ENCODE results near the gene EN1.

Gene EN1

GRCh38 chr2:118874324-118874723 is 26.9 kb upstream of the EN1 start:
- Histone ChIP-seq H3K27ac (ENCODE audit: low read depth, low read length) (no peak overlapping the region), H3K9ac (ENCODE audit: low read length in 5 of 5) (no peak overlapping the region), H3K4me3 (ENCODE audit: low read depth in 1 of 5, low read length in 5 of 5) (no peak overlapping the region), H3K36me3 (ENCODE audit: control insufficient read depth in 5 of 5, insufficient read depth in 5 of 5, low read length in 5 of 5) (no peaks in the 10 kb centered on the region), H3K9me3 (ENCODE audit: control insufficient read depth in 5 of 5, low read length in 5 of 5) (no peaks in the 10 kb centered on the region), H3K27me3 (ENCODE audit: control insufficient read depth in 5 of 5, insufficient read depth in 4 of 5, low read length in 5 of 5) (peaks cover 3 to 18% (median 11%) of the 10 kb centered on the region in 5 donors), H3K4me1 (ENCODE audit: control insufficient read depth in 5 of 5, insufficient read depth in 5 of 5, low read length in 5 of 5) (no peaks in the 10 kb centered on the region)

- Histone ChIP-seq H3K36me3 (ENCODE audit: control insufficient read depth in 5 of 5, insufficient read depth in 5 of 5, low read length in 5 of 5) (no peaks in the 10 kb centered on the region), H3K4me3 (ENCODE audit: low read depth in 1 of 5, low read length in 5 of 5) (no peak overlapping the region), H3K4me1 (ENCODE audit: control insufficient read depth in 5 of 5, insufficient read depth in 5 of 5, low read length in 5 of 5) (no peaks in the 10 kb centered on the region), H3K27me3 (ENCODE audit: control insufficient read depth in 5 of 5, insufficient read depth in 4 of 5, low read length in 5 of 5) (peaks cover 5 to 19% (median 9%) of the 10 kb centered on the region in 5 donors), H3K9me3 (ENCODE audit: control insufficient read depth in 5 of 5, low read length in 5 of 5) (no peaks in the 10 kb centered on the region), H3K27ac (ENCODE audit: low read depth, low read length) (no peak overlapping the region), H3K9ac (ENCODE audit: low read length in 5 of 5) (no peak overlapping the region)
Measured at GRCh38 chr2:118865106-118865505, 17.7 kb upstream of the EN1 start.

- Histone ChIP-seq H3K27ac (ENCODE audit: low read depth, low read length) (no peak overlapping the region), H3K4me1 (ENCODE audit: control insufficient read depth in 5 of 5, insufficient read depth in 5 of 5, low read length in 5 of 5) (no peaks in the 10 kb centered on the region), H3K9ac (ENCODE audit: low read length in 5 of 5) (no peak overlapping the region), H3K4me3 (ENCODE audit: low read depth in 1 of 5, low read length in 5 of 5) (no peak overlapping the region), H3K27me3 (ENCODE audit: control insufficient read depth in 5 of 5, insufficient read depth in 4 of 5, low read length in 5 of 5) (peaks cover 11 to 28% (median 14%) of the 10 kb centered on the region in 5 donors), H3K9me3 (ENCODE audit: control insufficient read depth in 5 of 5, low read length in 5 of 5) (no peaks in the 10 kb centered on the region), H3K36me3 (ENCODE audit: control insufficient read depth in 5 of 5, insufficient read depth in 5 of 5, low read length in 5 of 5) (no peaks in the 10 kb centered on the region)
Measured at GRCh38 chr2:118864207-118864606, 16.8 kb upstream of the EN1 start.

GRCh38 chr2:118861731-118862130 is 14.3 kb upstream of the EN1 start:
- Histone ChIP-seq H3K4me1 (ENCODE audit: control insufficient read depth in 5 of 5, insufficient read depth in 5 of 5, low read length in 5 of 5) (peaks cover 0 to 12% (median 8%) of the 10 kb centered on the region in 5 donors), H3K27ac (ENCODE audit: low read depth, low read length) (no peak overlapping the region), H3K36me3 (ENCODE audit: control insufficient read depth in 5 of 5, insufficient read depth in 5 of 5, low read length in 5 of 5) (no peaks in the 10 kb centered on the region), H3K27me3 (ENCODE audit: control insufficient read depth in 5 of 5, insufficient read depth in 4 of 5, low read length in 5 of 5) (peaks cover 33 to 52% (median 39%) of the 10 kb centered on the region in 5 donors), H3K9ac (ENCODE audit: low read length in 5 of 5) (no peak overlapping the region), H3K9me3 (ENCODE audit: control insufficient read depth in 5 of 5, low read length in 5 of 5) (no peaks in the 10 kb centered on the region), H3K4me3 (ENCODE audit: low read depth in 1 of 5, low read length in 5 of 5) (no peak overlapping the region)

GRCh38 chr2:118861242-118861641 is 13.8 kb upstream of the EN1 start:
- Histone ChIP-seq H3K4me3 (ENCODE audit: low read depth in 1 of 5, low read length in 5 of 5) (no peak overlapping the region), H3K9me3 (ENCODE audit: control insufficient read depth in 5 of 5, low read length in 5 of 5) (no peaks in the 10 kb centered on the region), H3K4me1 (ENCODE audit: control insufficient read depth in 5 of 5, insufficient read depth in 5 of 5, low read length in 5 of 5) (peaks cover 0 to 14% (median 11%) of the 10 kb centered on the region in 5 donors), H3K27me3 (ENCODE audit: control insufficient read depth in 5 of 5, insufficient read depth in 4 of 5, low read length in 5 of 5) (peaks cover 38 to 57% (median 43%) of the 10 kb centered on the region in 5 donors), H3K9ac (ENCODE audit: low read length in 5 of 5) (no peak overlapping the region), H3K27ac (ENCODE audit: low read depth, low read length) (no peak overlapping the region), H3K36me3 (ENCODE audit: control insufficient read depth in 5 of 5, insufficient read depth in 5 of 5, low read length in 5 of 5) (no peaks in the 10 kb centered on the region)

- no peak overlapping the region for H3K9ac ChIP-seq (ENCODE audit: low read length in 5 of 5)
- no peaks in the 10 kb centered on the region for H3K9me3 ChIP-seq (ENCODE audit: control insufficient read depth in 5 of 5, low read length in 5 of 5)
- H3K4me1 ChIP-seq (ENCODE audit: control insufficient read depth in 5 of 5, insufficient read depth in 5 of 5, low read length in 5 of 5) = peaks cover 0 to 21% (median 17%) of the 10 kb centered on the region in 5 donors
- no peaks in the 10 kb centered on the region for H3K36me3 ChIP-seq (ENCODE audit: control insufficient read depth in 5 of 5, insufficient read depth in 5 of 5, low read length in 5 of 5)
- peaks cover 43 to 63% (median 49%) of the 10 kb centered on the region in 5 donors for H3K27me3 ChIP-seq (ENCODE audit: control insufficient read depth in 5 of 5, insufficient read depth in 4 of 5, low read length in 5 of 5)
- H3K4me3 ChIP-seq (ENCODE audit: low read depth in 1 of 5, low read length in 5 of 5) = no peak overlapping the region
- no peak overlapping the region for H3K27ac ChIP-seq (ENCODE audit: low read depth, low read length)
Measured at GRCh38 chr2:118860506-118860905, 13.1 kb upstream of the EN1 start.

GRCh38 chr2:118859157-118859770 is 11.8 kb upstream of the EN1 start:
- peaks cover 0 to 25% (median 21%) of the 10 kb centered on the region in 5 donors for H3K4me1 ChIP-seq (ENCODE audit: control insufficient read depth in 5 of 5, insufficient read depth in 5 of 5, low read length in 5 of 5)
- no peaks in the 10 kb centered on the region for H3K36me3 ChIP-seq (ENCODE audit: control insufficient read depth in 5 of 5, insufficient read depth in 5 of 5, low read length in 5 of 5)
- no peak overlapping the region for H3K4me3 ChIP-seq (ENCODE audit: low read depth in 1 of 5, low read length in 5 of 5)
- peaks cover 48 to 75% (median 54%) of the 10 kb centered on the region in 5 donors for H3K27me3 ChIP-seq (ENCODE audit: control insufficient read depth in 5 of 5, insufficient read depth in 4 of 5, low read length in 5 of 5)
- no peak overlapping the region for H3K27ac ChIP-seq (ENCODE audit: low read depth, low read length)
- no peak overlapping the region for H3K9ac ChIP-seq (ENCODE audit: low read length in 5 of 5)
- no peaks in the 10 kb centered on the region for H3K9me3 ChIP-seq (ENCODE audit: control insufficient read depth in 5 of 5, low read length in 5 of 5)

- Histone ChIP-seq H3K4me3 (ENCODE audit: low read depth in 1 of 5, low read length in 5 of 5) (no peak overlapping the region), H3K27ac (ENCODE audit: low read depth, low read length) (no peak overlapping the region), H3K9me3 (ENCODE audit: control insufficient read depth in 5 of 5, low read length in 5 of 5) (no peaks in the 10 kb centered on the region), H3K27me3 (ENCODE audit: control insufficient read depth in 5 of 5, insufficient read depth in 4 of 5, low read length in 5 of 5) (peaks cover 48 to 82% (median 61%) of the 10 kb centered on the region in 5 donors), H3K36me3 (ENCODE audit: control insufficient read depth in 5 of 5, insufficient read depth in 5 of 5, low read length in 5 of 5) (no peaks in the 10 kb centered on the region), H3K4me1 (ENCODE audit: control insufficient read depth in 5 of 5, insufficient read depth in 5 of 5, low read length in 5 of 5) (peaks cover 0 to 25% (median 21%) of the 10 kb centered on the region in 5 donors), H3K9ac (ENCODE audit: low read length in 5 of 5) (no peak overlapping the region)
Measured at GRCh38 chr2:118858485-118859156, 11.2 kb upstream of the EN1 start.

- no peaks in the 10 kb centered on the region for H3K36me3 ChIP-seq (ENCODE audit: control insufficient read depth in 5 of 5, insufficient read depth in 5 of 5, low read length in 5 of 5)
- H3K9ac ChIP-seq (ENCODE audit: low read length in 5 of 5) = no peak overlapping the region
- H3K27ac ChIP-seq (ENCODE audit: low read depth, low read length) = no peak overlapping the region
- H3K27me3 ChIP-seq (ENCODE audit: control insufficient read depth in 5 of 5, insufficient read depth in 4 of 5, low read length in 5 of 5) = peaks cover 52 to 89% (median 68%) of the 10 kb centered on the region in 5 donors
- H3K4me1 ChIP-seq (ENCODE audit: control insufficient read depth in 5 of 5, insufficient read depth in 5 of 5, low read length in 5 of 5) = peaks cover 0 to 25% (median 21%) of the 10 kb centered on the region in 5 donors
- no peaks in the 10 kb centered on the region for H3K9me3 ChIP-seq (ENCODE audit: control insufficient read depth in 5 of 5, low read length in 5 of 5)
- H3K4me3 ChIP-seq (ENCODE audit: low read depth in 1 of 5, low read length in 5 of 5) = no peak overlapping the region
Measured at GRCh38 chr2:118857677-118858484, 10.4 kb upstream of the EN1 start.
